K562 (cell line): ENCODE measurements around the gene LY6G6C. TPM values are rescaled to one million over a fixed set of nuclear protein-coding genes. Genes with fewer than 3 reads are reported as not detected.

Experiments used
- HDAC6 ChIP-seq: IDR thresholded peaks from 2 replicates; pipeline ENCODE4 v1.6.1; 2012; ENCODE audit warnings: low read depth, mild to moderate bottlenecking, control low read depth, inconsistent platforms, low read length, moderate library complexity
- MYC ChIP-seq, 2 experiments: fragments of 250-450 bp in 1 of 2; sonication (Bioruptor Pico) in 1 of 2; IDR thresholded peaks; 2 replicates each; pipeline versions ENCODE4 v1.5.1 to v1.6.1; 2012 to 2021; ENCODE audit warnings: low read depth in 2 of 2, borderline replicate concordance in 1 of 2, improper control_type of control experiment in 1 of 2, low read length in 1 of 2, mild to moderate bottlenecking in 1 of 2, moderate library complexity in 1 of 2
- NCOA6 ChIP-seq: fragments of 450-650 bp; IDR thresholded peaks from 2 replicates; pipeline ENCODE4 v1.6.1; 2017; ENCODE audit warnings: mild to moderate bottlenecking
- PHF8 ChIP-seq: fragments of 200-600 bp; sonication (generic); IDR thresholded peaks from 2 replicates; pipeline ENCODE4 v1.6.1; 2012; ENCODE audit warnings: mixed run types, mild to moderate bottlenecking, inconsistent platforms, low read length, moderate library complexity, borderline replicate concordance
- RBM34 ChIP-seq: fragments of 200-400 bp; formaldehyde crosslinking; IDR thresholded peaks from 2 replicates; pipeline ENCODE4 v1.6.1; 2018; ENCODE audit warnings: low read length, borderline replicate concordance; ENCODE audit not compliant: insufficient read depth
- SIN3A ChIP-seq, 2 experiments: fragments of 150-350 bp in 1 of 2; IDR thresholded peaks; 2 replicates each; pipeline ENCODE4 v1.6.1; 2011 to 2016; ENCODE audit warnings: borderline replicate concordance in 2 of 2, low read depth in 2 of 2, low read length in 2 of 2, mild to moderate bottlenecking in 2 of 2, moderate library complexity in 2 of 2; ENCODE audit not compliant: control insufficient read depth in 1 of 2
- SIX5 ChIP-seq, 2 experiments: IDR thresholded peaks; 2 replicates each; pipeline ENCODE4 v1.6.1; 2011; ENCODE audit warnings: low read length in 2 of 2, borderline replicate concordance in 1 of 2, low read depth in 1 of 2, mild to moderate bottlenecking in 1 of 2, moderate library complexity in 1 of 2; ENCODE audit not compliant: insufficient read depth in 1 of 2
- SRSF7 ChIP-seq: fragments of 200-400 bp; formaldehyde crosslinking; optimal IDR thresholded peaks from 2 replicates; pipeline ENCODE3; 2017; ENCODE audit warnings: mild to moderate bottlenecking, low read depth, low read length
- TAF7 ChIP-seq: fragments of 450-650 bp; IDR thresholded peaks from 2 replicates; pipeline ENCODE4 v1.6.1; 2016; ENCODE audit warnings: missing genetic modification characterization, missing compliant biosample characterization
- XRCC5 ChIP-seq: fragments of 200-400 bp; formaldehyde crosslinking; IDR thresholded peaks from 2 replicates; pipeline ENCODE4 v1.6.1; 2017; ENCODE audit warnings: low read depth, mild to moderate bottlenecking, low read length
- ZNF347 ChIP-seq: fragments of 450-650 bp; formaldehyde crosslinking; IDR thresholded peaks from 2 replicates; pipeline ENCODE4 v1.4.0; 2020; ENCODE audit warnings: low read depth, mild to moderate bottlenecking, moderate library complexity
- ZNF507 ChIP-seq: conservative IDR thresholded peaks from 2 replicates; pipeline ENCODE4 v1.6.1; 2017; ENCODE audit warnings: missing genetic modification characterization, missing compliant biosample characterization
- polyA plus RNA-seq, 8 experiments: library from polyadenylated mRNA; depleted of rRNA in 4 of 8; stranded (reverse) in 5 of 8; unstranded in 3 of 8; fragments of >200 nt; fragmentation: Nextera tagmentation in 2 of 8; fragmentation: Illumina TruSeq in 1 of 8; extraction: Ambion mirVana in 2 of 8; extraction: Trizol in 1 of 8; gene quantifications; 2 replicates each; pipeline versions ENCODE4 v1.2.1 to v1.2.3, GENCODE V29; 2011 to 2014; ENCODE audit warnings: inconsistent platforms in 1 of 8, missing spikeins in 1 of 8
- total RNA-seq, 7 experiments: library from RNA; depleted of rRNA in 6 of 7; stranded (reverse); fragments of >200 nt in 6 of 7; fragmentation: Illumina TruSeq in 2 of 7; extraction: Trizol in 2 of 7; gene quantifications; 2 replicates each; pipeline versions ENCODE4 v1.2.1 to v1.2.3, GENCODE V29; 2011 to 2021; ENCODE audit warnings: low replicate concordance in 1 of 7
- TF ChIP-seq, protein P1 (sequence below): sonication (generic); formaldehyde crosslinking; IDR thresholded peaks from 2 replicates; pipeline ENCODE4 v1.8.1; 2023; ENCODE audit warnings: mild to moderate bottlenecking, missing genetic modification reagents
- TF ChIP-seq, protein P2 (sequence below): fragments of 450-650 bp; IDR thresholded peaks from 2 replicates; pipeline ENCODE4 v1.6.1; 2017; ENCODE audit warnings: mild to moderate bottlenecking, moderate library complexity
- TF ChIP-seq, protein P3 (sequence below): fragments of 450-650 bp; IDR thresholded peaks from 2 replicates; pipeline ENCODE4 v1.6.1; 2014; ENCODE audit warnings: low read depth, mild to moderate bottlenecking, moderate library complexity, borderline replicate concordance
- TF ChIP-seq, protein P4 (sequence below): fragments of 250-450 bp; sonication (Bioruptor Pico); IDR thresholded peaks from 2 replicates; pipeline ENCODE4 v1.4.0; 2020; ENCODE audit warnings: borderline replicate concordance

LY6G6C gene
- total and polyA plus RNA-seq, 9 of the 15 experiments (the other 6 are each of a cell fraction or from before 2014, with no cell fraction given) = 0.06 to 0.20 TPM; not detected in 7

DNA sequence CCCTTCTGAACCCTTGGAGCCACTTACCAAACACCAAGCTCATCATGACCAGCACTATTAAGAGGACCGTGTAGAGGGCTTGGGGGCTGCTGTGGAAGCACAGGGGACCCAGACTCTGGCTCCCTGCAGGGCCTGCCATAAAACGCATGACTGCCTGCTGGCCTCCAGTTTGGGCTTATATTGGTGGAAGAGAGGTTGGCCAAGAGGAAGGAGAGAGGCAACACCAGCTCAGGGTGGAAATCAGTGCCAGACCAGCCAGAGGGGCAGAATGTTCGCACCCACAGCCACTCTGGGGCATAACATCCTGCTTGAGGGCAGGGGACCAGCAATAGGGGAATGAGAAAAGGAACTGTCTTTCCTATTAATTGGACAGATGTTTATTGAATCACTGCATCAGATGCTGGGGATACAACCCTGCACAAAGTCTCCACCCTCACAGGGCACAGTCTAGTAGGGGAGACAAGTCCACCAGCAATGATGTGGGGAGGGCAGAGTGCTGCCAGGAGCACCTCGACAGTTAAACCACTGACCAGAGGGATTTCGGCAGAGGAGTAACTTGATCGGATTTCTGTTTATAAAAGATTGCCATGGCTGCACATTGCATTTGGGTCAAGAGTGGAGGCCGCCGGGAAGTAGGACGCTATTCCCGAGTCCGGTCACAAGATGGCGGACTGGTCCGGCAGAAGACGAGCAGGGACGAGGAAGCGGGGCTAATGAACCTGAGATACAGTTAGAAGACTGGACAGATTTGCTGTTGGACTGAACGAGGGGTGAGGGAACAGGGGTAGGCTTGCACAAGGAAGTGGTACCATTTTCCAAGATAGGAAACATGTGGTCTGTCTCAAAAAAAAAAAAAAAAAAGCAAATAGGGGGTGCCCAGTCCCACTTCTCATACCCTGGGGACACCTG is 41.1 kb downstream of the LY6G6C start, which contains the start of gene LY6G5C (continued):
- TF ChIP-seq, protein P1, sequence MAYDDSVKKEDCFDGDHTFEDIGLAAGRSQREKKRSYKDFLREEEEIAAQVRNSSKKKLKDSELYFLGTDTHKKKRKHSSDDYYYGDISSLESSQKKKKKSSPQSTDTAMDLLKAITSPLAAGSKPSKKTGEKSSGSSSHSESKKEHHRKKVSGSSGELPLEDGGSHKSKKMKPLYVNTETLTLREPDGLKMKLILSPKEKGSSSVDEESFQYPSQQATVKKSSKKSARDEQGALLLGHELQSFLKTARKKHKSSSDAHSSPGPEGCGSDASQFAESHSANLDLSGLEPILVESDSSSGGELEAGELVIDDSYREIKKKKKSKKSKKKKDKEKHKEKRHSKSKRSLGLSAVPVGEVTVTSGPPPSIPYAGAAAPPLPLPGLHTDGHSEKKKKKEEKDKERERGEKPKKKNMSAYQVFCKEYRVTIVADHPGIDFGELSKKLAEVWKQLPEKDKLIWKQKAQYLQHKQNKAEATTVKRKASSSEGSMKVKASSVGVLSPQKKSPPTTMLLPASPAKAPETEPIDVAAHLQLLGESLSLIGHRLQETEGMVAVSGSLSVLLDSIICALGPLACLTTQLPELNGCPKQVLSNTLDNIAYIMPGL (CRISPR knock-in tag) = no peak
- no peak for TF ChIP-seq SIN3A (IDR thresholded peaks at IDR 0.05; ENCODE audit: borderline replicate concordance in 2 of 2, control insufficient read depth in 1 of 2, low read depth in 2 of 2, low read length in 2 of 2)
- TF ChIP-seq, protein P2, sequence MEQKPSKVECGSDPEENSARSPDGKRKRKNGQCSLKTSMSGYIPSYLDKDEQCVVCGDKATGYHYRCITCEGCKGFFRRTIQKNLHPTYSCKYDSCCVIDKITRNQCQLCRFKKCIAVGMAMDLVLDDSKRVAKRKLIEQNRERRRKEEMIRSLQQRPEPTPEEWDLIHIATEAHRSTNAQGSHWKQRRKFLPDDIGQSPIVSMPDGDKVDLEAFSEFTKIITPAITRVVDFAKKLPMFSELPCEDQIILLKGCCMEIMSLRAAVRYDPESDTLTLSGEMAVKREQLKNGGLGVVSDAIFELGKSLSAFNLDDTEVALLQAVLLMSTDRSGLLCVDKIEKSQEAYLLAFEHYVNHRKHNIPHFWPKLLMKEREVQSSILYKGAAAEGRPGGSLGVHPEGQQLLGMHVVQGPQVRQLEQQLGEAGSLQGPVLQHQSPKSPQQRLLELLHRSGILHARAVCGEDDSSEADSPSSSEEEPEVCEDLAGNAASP = no peak
- no peak for TF ChIP-seq HDAC6
- TF ChIP-seq, protein P3, sequence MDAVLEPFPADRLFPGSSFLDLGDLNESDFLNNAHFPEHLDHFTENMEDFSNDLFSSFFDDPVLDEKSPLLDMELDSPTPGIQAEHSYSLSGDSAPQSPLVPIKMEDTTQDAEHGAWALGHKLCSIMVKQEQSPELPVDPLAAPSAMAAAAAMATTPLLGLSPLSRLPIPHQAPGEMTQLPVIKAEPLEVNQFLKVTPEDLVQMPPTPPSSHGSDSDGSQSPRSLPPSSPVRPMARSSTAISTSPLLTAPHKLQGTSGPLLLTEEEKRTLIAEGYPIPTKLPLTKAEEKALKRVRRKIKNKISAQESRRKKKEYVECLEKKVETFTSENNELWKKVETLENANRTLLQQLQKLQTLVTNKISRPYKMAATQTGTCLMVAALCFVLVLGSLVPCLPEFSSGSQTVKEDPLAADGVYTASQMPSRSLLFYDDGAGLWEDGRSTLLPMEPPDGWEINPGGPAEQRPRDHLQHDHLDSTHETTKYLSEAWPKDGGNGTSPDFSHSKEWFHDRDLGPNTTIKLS = no peak
- TF ChIP-seq, protein P4, sequence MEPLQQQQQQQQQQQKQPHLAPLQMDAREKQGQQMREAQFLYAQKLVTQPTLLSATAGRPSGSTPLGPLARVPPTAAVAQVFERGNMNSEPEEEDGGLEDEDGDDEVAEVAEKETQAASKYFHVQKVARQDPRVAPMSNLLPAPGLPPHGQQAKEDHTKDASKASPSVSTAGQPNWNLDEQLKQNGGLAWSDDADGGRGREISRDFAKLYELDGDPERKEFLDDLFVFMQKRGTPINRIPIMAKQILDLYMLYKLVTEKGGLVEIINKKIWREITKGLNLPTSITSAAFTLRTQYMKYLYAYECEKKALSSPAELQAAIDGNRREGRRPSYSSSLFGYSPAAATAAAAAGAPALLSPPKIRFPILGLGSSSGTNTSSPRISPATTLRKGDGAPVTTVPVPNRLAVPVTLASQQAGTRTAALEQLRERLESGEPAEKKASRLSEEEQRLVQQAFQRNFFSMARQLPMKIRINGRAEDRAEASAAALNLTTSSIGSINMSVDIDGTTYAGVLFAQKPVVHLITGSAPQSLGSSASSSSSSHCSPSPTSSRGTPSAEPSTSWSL (CRISPR knock-in tag) = no peak
- TF ChIP-seq TAF7 = no peak
- 0 out of 2 replicates have a peak, but pooled peaks have one; percentile 44 for TF ChIP-seq MYC (IDR thresholded peaks at IDR 0.05; ENCODE audit: low read depth, low read length)
- TF ChIP-seq MYC (CRISPR knock-in tag; IDR thresholded peaks at IDR 0.05; ENCODE audit: borderline replicate concordance, low read depth) = no peak
- no peak for TF ChIP-seq ZNF507
- TF ChIP-seq ZNF347 (CRISPR knock-in tag) = no peak
- no peak for TF ChIP-seq PHF8
- TF ChIP-seq XRCC5 = 0 out of 2 replicates have a peak, but pooled peaks have one; percentile 55
- TF ChIP-seq RBM34 = no peak
- no peak for TF ChIP-seq SIX5 (IDR thresholded peaks at IDR 0.05; ENCODE audit: borderline replicate concordance in 1 of 2, insufficient read depth in 1 of 2, low read depth in 1 of 2, low read length in 2 of 2)
- TF ChIP-seq SRSF7 = no peak
- TF ChIP-seq NCOA6 = no peak
